Urinary bladder (tissue), 4 donors: ENCODE results near the gene SWSAP1. TPM values are rescaled to one million over a fixed set of nuclear protein-coding genes. Genes with fewer than 3 reads are reported as not detected.
"Not testable (repeated sequence)": the region's sequence is repeated elsewhere in the genome, so short reads cannot be mapped to it uniquely, and the experiment has no call there.

ENCODE experiments used
- DNase-seq: peaks from one replicate; pipeline ENCODE4 v3.0.0-alpha.2; 2015; ENCODE audit errors: extremely low spot score
- H3K27ac ChIP-seq: one replicate; pipeline ENCODE4 v1.5.1; 2013; ENCODE audit warnings: low read depth, mild to moderate bottlenecking, moderate library complexity
- H3K36me3 ChIP-seq: one replicate; pipeline ENCODE4 v1.6.1; 2013; ENCODE audit warnings: mild to moderate bottlenecking, moderate library complexity; ENCODE audit not compliant: insufficient read depth
- H3K4me1 ChIP-seq: one replicate; pipeline ENCODE4 v1.6.1; 2013; ENCODE audit warnings: mild to moderate bottlenecking, moderate library complexity; ENCODE audit not compliant: insufficient read depth
- H3K4me3 ChIP-seq: one replicate; pipeline ENCODE4 v1.5.1; 2013; ENCODE audit warnings: low read depth, low read length
- WGBS: extraction: QIAGEN DNeasy Blood & Tissue Kit; methylation state at CpG from one replicate; pipeline ENCODE4 v1.1.7; 2013; 5-methylcytosine and 5-hydroxymethylcytosine counted together
- polyA plus RNA-seq: library from polyadenylated mRNA; stranded (reverse); fragments of 200-250 nt; gene quantifications from one replicate; pipeline ENCODE4 v1.2.3, GENCODE V29; 2013
- total RNA-seq: library from RNA; depleted of rRNA; stranded (reverse); fragments of >200 nt; gene quantifications from one replicate; pipeline ENCODE4 v1.2.3, GENCODE V29; 2014
- donor health status: healthy with polysubstance abuse.
- donor health status: healthy.

SWSAP1 gene, protein sequence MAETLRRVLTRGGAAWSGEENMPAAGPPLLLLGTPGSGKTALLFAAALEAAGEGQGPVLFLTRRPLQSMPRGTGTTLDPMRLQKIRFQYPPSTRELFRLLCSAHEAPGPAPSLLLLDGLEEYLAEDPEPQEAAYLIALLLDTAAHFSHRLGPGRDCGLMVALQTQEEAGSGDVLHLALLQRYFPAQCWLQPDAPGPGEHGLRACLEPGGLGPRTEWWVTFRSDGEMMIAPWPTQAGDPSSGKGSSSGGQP
- total RNA-seq (1.2 TPM), polyA plus RNA-seq (2.4 TPM)

DNA sequence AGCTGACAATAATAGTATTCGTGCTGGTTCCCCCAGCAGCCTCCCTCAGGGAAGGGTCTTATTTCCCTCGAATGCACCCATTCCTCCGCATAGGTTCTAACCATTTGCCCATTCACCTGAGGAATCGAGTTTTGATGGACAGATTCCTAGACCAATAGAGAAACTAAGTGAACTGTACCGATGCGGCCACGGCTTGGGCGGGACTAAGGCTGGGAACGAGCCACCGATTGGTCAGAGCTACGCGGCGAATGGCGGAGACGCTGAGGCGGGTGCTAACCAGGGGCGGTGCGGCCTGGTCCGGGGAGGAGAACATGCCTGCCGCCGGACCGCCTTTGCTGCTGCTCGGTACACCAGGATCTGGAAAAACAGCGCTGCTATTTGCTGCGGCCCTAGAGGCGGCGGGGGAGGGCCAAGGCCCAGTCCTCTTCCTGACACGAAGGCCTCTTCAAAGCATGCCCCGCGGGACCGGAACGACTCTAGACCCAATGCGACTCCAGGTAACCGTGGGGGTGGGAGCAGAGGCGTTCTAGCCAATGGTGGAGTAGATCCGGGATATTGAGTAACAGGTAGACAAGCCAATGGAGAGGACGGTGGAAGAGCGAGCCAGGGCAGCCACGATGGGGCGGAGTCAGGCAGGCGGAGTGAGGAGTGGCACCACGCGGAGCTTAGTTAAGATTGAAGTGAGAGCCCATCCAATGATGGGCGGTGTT, at the start of gene SWSAP1:
SWSAP1 (plus strand) TSS at position 234 of the 710 bp plus-strand sequence; CDS start at position 249, 15 bp downstream.
- peak; percentile 99 for DNase-seq
- Histone ChIP-seq H3K4me3 (peak within 1 kb of the TSS; percentile 44), H3K27ac (peak within 1 kb of the TSS; percentile 92), H3K4me1 (peaks cover 2% of the 10 kb centered on the region), H3K36me3 (no peaks in the 10 kb centered on the region)
- WGBS = under 1% methylated on average over 44 of the region's 44 CpGs

DNA sequence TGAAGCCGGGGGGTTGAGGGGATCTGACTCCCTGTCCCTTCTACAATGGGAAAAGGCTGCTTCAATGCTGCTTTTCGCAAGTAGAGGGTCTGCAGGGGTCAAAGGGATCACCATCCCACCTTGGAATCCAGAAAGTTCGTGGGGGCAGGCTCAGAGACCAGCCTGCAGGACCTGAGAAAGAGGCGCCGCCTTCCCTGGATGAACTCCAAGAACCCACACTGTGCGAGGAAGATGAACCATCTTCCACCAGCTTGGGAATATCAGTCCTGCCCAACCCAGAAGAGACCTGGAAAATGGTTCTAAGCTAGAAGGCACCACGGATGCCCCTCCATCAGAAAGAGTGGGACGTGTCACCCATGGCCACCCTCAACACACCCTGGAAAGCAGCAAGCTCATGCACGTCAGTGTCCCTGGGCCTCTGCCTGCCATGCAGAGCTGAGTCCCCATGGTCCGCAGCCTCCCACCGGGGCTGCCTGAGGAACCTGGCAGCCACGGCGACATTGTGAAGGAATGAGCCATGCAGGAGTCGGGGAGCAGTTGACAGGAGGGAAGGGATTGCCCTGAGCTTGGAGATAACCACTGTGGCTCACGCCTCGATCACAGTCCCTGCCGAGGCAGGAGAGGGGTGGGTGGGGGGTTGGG, 49.6 kb upstream of the SWSAP1 start:
- Histone ChIP-seq H3K4me1 (no peaks in the 10 kb centered on the region), H3K27ac (peak overlapping the region; percentile 69), H3K36me3 (no peaks in the 10 kb centered on the region), H3K4me3 (no peak overlapping the region)
- DNase-seq = no peak
- WGBS = 72% methylated on average over 17 of the region's 17 CpGs

DNA sequence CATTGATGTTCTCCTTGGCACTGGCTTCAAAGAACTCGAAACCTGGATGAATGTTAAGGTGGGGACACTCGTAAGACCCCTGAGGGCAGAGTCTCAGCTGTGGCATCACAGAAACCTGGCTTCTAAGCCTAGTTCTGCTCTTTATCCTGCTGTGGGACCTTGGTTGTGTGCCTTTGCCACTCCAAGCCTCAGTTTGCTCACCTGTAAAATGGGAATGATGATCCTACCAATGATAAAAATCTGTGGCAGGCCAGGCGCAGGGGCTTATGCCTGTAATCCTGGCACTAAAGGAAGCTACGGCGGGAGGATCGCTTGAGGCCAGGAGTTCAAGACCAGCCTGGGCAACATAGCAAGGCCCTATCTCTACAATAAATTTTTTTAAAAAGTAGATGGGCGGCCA, 48.9 kb upstream of the SWSAP1 start:
- H3K27ac ChIP-seq = no peak overlapping the region
- H3K4me1 ChIP-seq = no peaks in the 10 kb centered on the region
- no peaks in the 10 kb centered on the region for H3K36me3 ChIP-seq
- no peak overlapping the region for H3K4me3 ChIP-seq
- 89% methylated on average over 7 of the region's 7 CpGs for WGBS
- DNase-seq = no peak

DNA sequence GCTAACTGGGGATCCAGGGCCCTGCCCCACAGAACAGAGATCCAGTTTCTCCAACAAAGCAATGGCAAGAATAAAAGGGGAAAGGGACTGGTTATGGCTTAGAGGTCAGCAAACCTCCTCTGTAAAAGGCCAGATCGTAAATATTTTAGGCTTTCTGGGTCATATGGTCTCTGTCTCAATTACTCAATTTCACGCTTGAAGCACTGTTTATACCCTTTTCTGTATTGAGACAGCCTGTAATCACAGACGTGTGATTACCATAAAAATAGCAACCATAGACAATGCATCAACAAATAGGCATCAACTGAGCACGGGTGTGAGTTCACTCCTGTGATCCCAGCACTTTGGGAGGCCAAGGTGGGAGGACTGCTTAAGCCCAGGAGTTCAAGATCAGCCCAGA, 44.3 kb upstream of the SWSAP1 start:
- Histone ChIP-seq H3K27ac (no peak overlapping the region), H3K4me1 (no peaks in the 10 kb centered on the region), H3K36me3 (peaks cover under 1% of the 10 kb centered on the region), H3K4me3 (no peak overlapping the region)
- DNase-seq = no peak
- 60% methylated on average over 4 of the region's 4 CpGs for WGBS

DNA sequence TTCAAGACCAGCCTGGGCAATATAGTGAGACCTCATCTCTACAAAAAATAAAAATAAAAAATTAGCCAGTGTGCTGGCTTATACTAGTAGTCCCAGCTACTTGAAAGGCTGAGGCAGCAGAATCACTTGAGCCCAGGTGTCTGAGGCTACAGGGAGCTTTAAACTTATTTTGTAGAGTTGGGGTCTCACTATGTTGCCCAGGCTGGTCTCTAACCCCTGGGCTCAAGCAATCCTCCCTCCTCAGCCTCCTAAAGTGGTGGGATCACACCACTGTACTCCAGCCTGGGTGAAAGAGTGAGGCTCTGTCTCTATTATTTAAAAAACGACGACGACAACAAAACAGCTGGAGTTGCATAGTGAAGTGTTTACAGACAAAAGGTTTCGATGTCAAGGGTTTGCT, 43.0 kb upstream of the SWSAP1 start:
- Histone ChIP-seq H3K27ac (no peak overlapping the region), H3K36me3 (peaks cover 8% of the 10 kb centered on the region), H3K4me1 (no peaks in the 10 kb centered on the region), H3K4me3 (no peak overlapping the region)
- 75% methylated on average over 4 of the region's 4 CpGs for WGBS
- no peak for DNase-seq

DNA sequence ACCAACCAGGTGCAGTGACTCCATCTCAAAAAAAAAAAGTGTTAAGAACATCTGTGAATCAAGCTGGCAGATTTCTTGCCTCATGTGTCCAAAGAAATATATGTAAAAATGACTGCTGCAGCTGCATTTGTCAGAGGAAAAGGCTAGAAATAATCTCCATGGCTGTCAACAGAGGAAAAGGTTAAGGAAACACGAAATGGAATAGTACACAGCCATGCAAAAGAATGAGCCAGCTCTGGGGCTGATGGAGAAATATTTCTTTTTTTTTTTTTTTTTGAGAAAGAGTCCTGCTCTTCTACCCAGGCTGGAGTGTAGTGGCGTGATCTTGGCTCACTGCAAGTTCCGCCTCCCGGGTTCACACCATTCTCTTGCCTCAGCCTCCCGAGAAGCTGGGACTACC, 41.6 kb upstream of the SWSAP1 start:
- Histone ChIP-seq H3K4me1 (no peaks in the 10 kb centered on the region), H3K36me3 (peaks cover 8% of the 10 kb centered on the region), H3K4me3 (no peak overlapping the region), H3K27ac (no peak overlapping the region)
- no peak for DNase-seq
- WGBS = 94% methylated on average over 5 of the region's 5 CpGs

DNA sequence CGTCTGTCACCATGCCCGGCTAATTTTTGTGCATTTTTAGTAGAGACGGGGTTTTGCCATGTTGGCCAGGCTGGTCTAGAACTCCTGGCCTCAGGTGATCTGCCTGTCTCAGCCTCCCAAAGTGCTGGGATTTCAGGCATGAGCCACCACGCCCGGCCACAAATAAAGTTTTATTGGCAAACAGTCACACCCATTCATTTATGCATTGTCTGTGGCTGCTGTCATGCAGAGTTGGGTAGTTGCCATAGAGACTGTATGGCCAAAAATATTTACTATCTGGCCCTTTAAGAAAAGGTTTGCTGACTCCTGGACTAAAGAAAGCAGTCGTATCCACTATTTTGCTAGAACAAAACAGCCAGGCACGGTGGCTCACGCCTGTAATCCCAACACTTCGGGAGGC, 40.6 kb upstream of the SWSAP1 start:
- 85% methylated on average over 9 of the region's 9 CpGs for WGBS
- not testable (repeated sequence) for DNase-seq, H3K4me1 ChIP-seq, H3K4me3 ChIP-seq, H3K27ac ChIP-seq, H3K36me3 ChIP-seq

DNA sequence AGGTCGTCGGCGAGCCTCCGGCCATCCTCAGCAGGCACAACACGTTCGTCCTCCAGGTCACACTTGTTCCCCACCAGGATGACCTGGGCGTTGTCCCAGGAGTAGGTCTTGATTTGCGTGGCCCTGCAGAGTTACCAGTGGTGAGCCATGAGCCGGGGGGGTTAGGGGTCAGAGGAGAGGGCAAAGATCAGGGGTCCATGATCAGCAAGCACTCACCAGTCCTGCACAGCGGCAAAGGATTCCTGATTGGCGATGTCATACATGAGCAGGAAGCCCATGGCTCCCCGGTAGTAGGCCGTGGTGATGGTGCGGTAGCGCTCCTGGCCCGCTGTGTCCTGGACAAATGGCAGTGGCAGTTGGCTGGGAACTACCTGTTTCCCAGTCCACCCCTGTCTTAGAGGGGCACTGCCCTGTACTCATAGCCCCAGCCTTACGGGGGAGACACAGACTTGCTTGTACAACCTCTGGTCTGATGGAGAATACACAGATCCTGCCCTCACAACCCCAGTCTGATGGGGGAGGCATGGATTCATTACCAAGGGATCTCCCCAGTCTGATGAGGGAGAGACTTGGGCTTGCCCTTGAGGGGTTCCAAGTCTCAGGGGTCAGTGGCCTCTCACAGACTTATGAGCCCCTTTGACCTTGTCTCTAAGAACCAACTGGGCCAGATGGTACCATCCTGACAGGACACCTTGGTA, 38.9 kb upstream of the SWSAP1 start:
- no peak overlapping the region for H3K4me3 ChIP-seq
- H3K27ac ChIP-seq = no peak overlapping the region
- no peaks in the 10 kb centered on the region for H3K4me1 ChIP-seq
- 96% methylated on average over 17 of the region's 17 CpGs for WGBS
- peaks cover 8% of the 10 kb centered on the region for H3K36me3 ChIP-seq
- no peak for DNase-seq

DNA sequence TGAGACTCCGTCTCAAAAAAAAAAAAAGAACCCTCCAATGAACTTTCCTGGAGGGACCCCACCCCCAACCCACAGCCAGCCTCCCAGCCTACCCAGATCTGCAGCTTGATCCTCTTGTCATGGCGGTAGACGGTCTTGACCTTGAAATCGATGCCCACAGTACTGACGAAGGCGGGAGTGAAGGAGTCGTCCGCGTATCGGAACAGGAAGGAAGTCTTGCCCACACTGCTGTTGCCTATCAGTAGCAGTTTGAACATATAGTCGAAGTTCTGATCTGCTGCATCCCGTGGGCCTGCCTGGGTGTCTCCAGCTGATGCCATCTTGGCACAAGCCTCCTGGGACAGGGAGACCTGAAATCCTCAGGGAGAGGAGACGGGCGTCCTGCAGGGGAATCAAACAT, 37.4 kb upstream of the SWSAP1 start:
- whole genome bisulfite sequencing = 85% methylated on average over 14 of the region's 14 CpGs
- Histone ChIP-seq H3K4me3 (no peak overlapping the region), H3K27ac (no peak overlapping the region), H3K36me3 (peaks cover 8% of the 10 kb centered on the region), H3K4me1 (no peaks in the 10 kb centered on the region)
- no peak for DNase-seq

DNA sequence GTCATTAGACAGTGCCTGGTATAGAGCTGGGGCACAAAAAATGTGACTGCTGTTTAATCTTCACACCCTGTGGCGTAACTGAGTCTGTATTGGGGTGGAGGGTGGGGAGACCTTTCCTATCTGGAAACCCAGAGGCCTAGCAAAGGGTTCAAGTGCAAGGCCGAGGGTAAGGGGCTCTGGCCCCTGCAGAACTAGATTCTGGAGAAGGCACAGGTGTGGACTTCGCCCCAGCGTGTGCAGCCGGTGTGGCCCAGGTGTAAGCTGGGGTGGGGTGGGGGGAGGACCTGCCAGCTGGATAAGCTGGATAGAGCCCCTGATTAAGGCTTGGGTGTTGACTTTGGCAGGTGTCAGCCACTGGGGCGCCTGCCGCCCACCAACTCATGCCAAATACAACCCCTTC, 36.3 kb upstream of the SWSAP1 start:
- no peak for DNase-seq
- no peak overlapping the region for H3K4me3 ChIP-seq
- 91% methylated on average over 7 of the region's 7 CpGs for WGBS
- H3K27ac ChIP-seq = no peak overlapping the region
- no peaks in the 10 kb centered on the region for H3K4me1 ChIP-seq
- peaks cover 8% of the 10 kb centered on the region for H3K36me3 ChIP-seq

DNA sequence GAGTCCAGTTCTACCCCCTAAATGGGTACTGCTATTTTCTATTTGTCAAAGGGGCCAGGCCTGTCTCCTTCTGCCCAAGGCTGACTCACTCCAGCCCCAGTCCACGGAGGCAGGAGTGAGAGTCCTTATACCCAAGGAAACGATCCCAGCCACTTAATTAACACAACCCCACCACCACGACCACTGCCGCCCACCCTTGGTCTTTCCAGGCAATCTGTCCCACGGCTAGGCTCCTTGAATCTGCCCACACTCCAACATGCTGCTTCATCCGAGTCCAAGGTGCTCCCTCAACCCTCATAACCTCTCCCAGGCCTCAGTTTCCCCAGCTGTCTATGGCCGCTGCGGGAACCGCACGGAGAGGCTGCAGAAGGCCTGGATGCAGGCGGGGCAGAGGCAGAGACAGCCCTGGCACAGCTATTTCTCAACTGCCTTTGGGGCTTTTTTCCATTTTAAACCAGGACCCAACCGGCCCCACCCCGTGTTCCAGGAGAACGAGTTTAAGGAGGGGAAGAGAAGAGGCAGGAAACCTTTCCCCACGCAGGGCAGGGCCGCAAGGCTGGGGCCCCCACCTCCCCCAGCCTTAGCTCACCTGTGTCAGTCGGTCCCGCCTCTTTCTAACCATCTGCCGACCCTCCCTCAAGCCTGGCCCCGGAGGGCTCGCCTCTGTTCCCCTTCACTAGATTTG, 35.8 kb upstream of the SWSAP1 start:
- Histone ChIP-seq H3K27ac (peak overlapping the region; percentile 54), H3K36me3 (peaks cover 8% of the 10 kb centered on the region), H3K4me3 (peak overlapping the region; percentile 89), H3K4me1 (no peaks in the 10 kb centered on the region)
- DNase-seq = no peak
- WGBS = 30% methylated on average over 21 of the region's 21 CpGs

DNA sequence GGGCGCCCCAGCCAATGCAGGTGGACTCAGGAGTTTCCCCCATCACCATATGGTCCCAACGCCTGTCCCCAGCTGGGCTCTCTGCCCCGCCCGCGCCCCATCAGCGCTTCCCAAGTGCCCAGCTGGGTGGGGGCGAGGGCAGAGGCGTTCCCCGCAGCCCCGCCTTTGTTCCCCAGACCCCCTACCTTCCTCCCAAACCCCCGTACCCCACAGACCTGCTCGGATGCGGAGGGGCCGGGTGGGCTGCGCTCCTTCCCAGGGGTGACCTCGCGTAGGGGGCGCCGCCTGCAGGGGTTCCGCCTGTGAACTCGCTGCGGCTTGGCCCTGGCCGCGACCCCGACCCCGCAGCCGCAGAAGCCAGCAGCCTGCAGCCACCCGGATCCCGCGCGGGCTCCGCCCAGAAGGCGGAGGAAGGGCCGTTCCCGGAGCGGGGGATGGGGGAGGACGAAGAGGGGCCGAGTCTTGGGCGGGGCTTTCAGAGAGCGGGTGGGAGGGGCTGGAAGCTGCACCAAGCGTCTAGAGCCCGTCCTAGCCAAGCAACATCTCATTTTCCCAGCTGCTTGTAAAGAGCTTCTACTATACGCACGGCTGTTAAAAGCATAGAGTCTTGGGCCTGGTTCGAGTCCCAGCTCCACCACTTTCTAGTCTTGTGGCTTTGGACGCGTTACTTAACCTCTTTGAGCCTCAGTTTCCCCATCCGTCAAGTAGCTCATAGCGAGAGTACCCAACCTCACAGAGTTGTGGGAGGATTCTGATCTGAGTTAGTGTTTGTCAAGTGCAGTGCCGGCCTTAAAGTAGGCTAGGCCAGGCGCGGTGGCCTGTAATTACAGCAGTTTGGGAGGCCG, 35.0 kb upstream of the SWSAP1 start, which contains the start of gene RAB3D:
RAB3D (minus strand) TSS at position 404 of the 845 bp plus-strand sequence. CDS start 2,258 bp downstream, outside the sequence.
- H3K36me3 ChIP-seq = peaks cover 8% of the 10 kb centered on the region
- DNase-seq = peak; percentile 75
- no peaks in the 10 kb centered on the region for H3K4me1 ChIP-seq
- peak within 1 kb of the TSS; percentile 54 for H3K27ac ChIP-seq
- H3K4me3 ChIP-seq = peak within 1 kb of the TSS; percentile 89
- WGBS = 6% methylated on average over 53 of the region's 53 CpGs
